GM12878 (cell line): ENCODE data around the gene PAOX. TPM values are rescaled to one million over a fixed set of nuclear protein-coding genes. Genes with fewer than 3 reads are reported as not detected.

Source experiments
- ATAC-seq: fragments of 200-7000 bp; cut with Tn5 transposase; 3 replicates; pipeline ENCODE4 v1.9.1; 2020; ENCODE audit warnings: mild to moderate bottlenecking, moderate library complexity
- BruUV-seq: library from RNA; stranded (reverse); fragments of 400-500 nt; replicated peaks from 2 replicates; lab custom pipeline; 2021; lab: Mats Ljungman, UMichigan
- CTCF ChIA-PET: fragments of 300-600 bp; sonication (Branson Sonifier 250); formaldehyde crosslinking; extraction: SDS; loops from one replicate; lab custom pipeline; 2021; ENCODE audit warnings: inconsistent platforms; lab: Yijun Ruan, JAX
- POLR2A ChIA-PET: fragments of 350-600 bp; formaldehyde crosslinking; extraction: SDS; loops from one replicate; lab custom pipeline; 2021; ENCODE audit warnings: inconsistent platforms; lab: Charles Lee
- RAD21 ChIA-PET: fragments of 300-600 bp; sonication (Branson Sonifier 250); formaldehyde crosslinking; loops from one replicate; lab custom pipeline; 2023; ENCODE audit warnings: antibody characterized with exemption; ENCODE audit not compliant: unreplicated experiment; lab: Charles Lee
- SMC1A ChIA-PET: fragments of 300-600 bp; sonication (Branson Sonifier 250); formaldehyde crosslinking; loops from one replicate; lab custom pipeline; 2023; ENCODE audit not compliant: unreplicated experiment, uncharacterized antibody; lab: Charles Lee
- DNase-seq: peaks from one replicate; pipeline ENCODE4 v3.0.0-alpha.2; 2011; ENCODE audit warnings: low read depth, low spot score
- FAIRE-seq: peaks from 3 replicates; lab custom pipeline; 2011; peaks lifted over from hg19 to GRCh38; lab: Jason Lieb, UNC
- H2AFZ ChIP-seq: 2 replicates; pipeline ENCODE4 v1.6.0; 2011; ENCODE audit warnings: low read depth, low read length, control low read depth; ENCODE audit not compliant: control insufficient read depth
- H3K27ac ChIP-seq: 2 replicates; pipeline ENCODE4 v1.5.1; 2011; ENCODE audit warnings: control low read depth; ENCODE audit not compliant: control insufficient read depth, insufficient read depth
- H3K27me3 ChIP-seq, 2 experiments: replicated peaks in 1 of 2; 2 replicates each; pipeline versions ENCODE4 v1.6.0 to v1.6.1; 2011; ENCODE audit warnings: low read length in 1 of 2; ENCODE audit not compliant: control insufficient read depth in 2 of 2, insufficient read depth in 2 of 2
- H3K36me3 ChIP-seq, 2 experiments: 2 replicates each; pipeline ENCODE4 v1.5.1; 2011; ENCODE audit warnings: low read length in 1 of 2; ENCODE audit not compliant: control insufficient read depth in 2 of 2, insufficient read depth in 2 of 2
- H3K4me1 ChIP-seq: 2 replicates; pipeline ENCODE4 v1.6.1; 2011; ENCODE audit warnings: mild to moderate bottlenecking, low read length, moderate library complexity, mixed read lengths; ENCODE audit not compliant: control insufficient read depth, insufficient read depth
- H3K4me2 ChIP-seq: 2 replicates; pipeline ENCODE4 v1.6.0; 2011; ENCODE audit warnings: control low read depth; ENCODE audit not compliant: control insufficient read depth, insufficient read depth
- H3K4me3 ChIP-seq: fragments of 200-600 bp; sonication (generic); 2 replicates; pipeline ENCODE4 v1.5.1; 2016
- H3K79me2 ChIP-seq: 2 replicates; pipeline ENCODE4 v1.6.0; 2011; ENCODE audit warnings: low read length; ENCODE audit not compliant: control insufficient read depth, insufficient read depth
- H3K9ac ChIP-seq: 2 replicates; pipeline ENCODE4 v1.8.0; 2011; ENCODE audit warnings: low read length, control low read depth, mixed read lengths; ENCODE audit not compliant: control insufficient read depth, insufficient read depth
- H3K9me3 ChIP-seq: replicated peaks from 3 replicates; pipeline ENCODE4 v1.5.1; 2011; ENCODE audit warnings: mild to moderate bottlenecking, low read length; ENCODE audit not compliant: control insufficient read depth, insufficient read depth
- H4K20me1 ChIP-seq: 2 replicates; pipeline ENCODE4 v1.6.0; 2011; ENCODE audit not compliant: control insufficient read depth, insufficient read depth
- NFYA ChIP-seq: IDR thresholded peaks from 2 replicates; pipeline ENCODE4 v1.6.1; 2011; ENCODE audit warnings: low read depth, mild to moderate bottlenecking, low read length, improper control_type of control experiment, borderline replicate concordance
- SREBF1 ChIP-seq: IDR thresholded peaks from 2 replicates; pipeline ENCODE4 v1.6.1; 2012; ENCODE audit warnings: mild to moderate bottlenecking, low read length
- WGBS: methylation state at CpG from one replicate; pipeline ENCODE4 v1.1.6; 2016; ENCODE audit warnings: low lambda C conversion rate; ENCODE audit not compliant: insufficient replicate concordance, insufficient coverage; ENCODE audit errors: missing lambda C conversion rate; 5-methylcytosine and 5-hydroxymethylcytosine counted together
- in situ Hi-C: fragments of 300-500 bp; cut with MboI; formaldehyde crosslinking; loops from 9 replicates; pipeline ENCODE4 v1.14.3; 2018; ENCODE audit warnings: mixed read lengths
- intact Hi-C: fragments of 100-400 bp; cut with micrococcal nuclease; formaldehyde crosslinking; loops from one replicate; pipeline ENCODE4 v1.14.2; 2022; ENCODE audit not compliant: unreplicated experiment
- polyA plus RNA-seq, 11 experiments: library from polyadenylated mRNA; depleted of rRNA in 4 of 11; unstranded in 6 of 11; stranded (reverse) in 5 of 11; fragments of >200 nt; fragmentation: Nextera tagmentation in 4 of 11; fragmentation: Illumina TruSeq in 1 of 11; extraction: Ambion mirVana in 4 of 11; extraction: Trizol in 1 of 11; gene quantifications; 1 replicate in 1 of 11; 2 replicates in 10 of 11; pipeline versions ENCODE4 v1.2.1 to v1.2.3, GENCODE V29; 2011 to 2016; ENCODE audit warnings: inconsistent platforms in 2 of 11, missing spikeins in 2 of 11, low read depth in 1 of 11
- total RNA-seq, 4 experiments: library from RNA; depleted of rRNA in 3 of 4; stranded (reverse); fragments of >200 nt in 3 of 4; fragmentation: Illumina TruSeq in 1 of 4; extraction: Trizol in 1 of 4; gene quantifications; 2 replicates each; pipeline versions ENCODE4 v1.2.1 to v1.2.3, GENCODE V29; 2013 to 2021
- TF ChIP-seq, protein P1 (sequence below): fragments of 450-650 bp; formaldehyde crosslinking; IDR thresholded peaks from 2 replicates; pipeline ENCODE4 v1.4.0; 2020; ENCODE audit warnings: mild to moderate bottlenecking, moderate library complexity

PAOX gene
- total and polyA plus RNA-seq, 10 of the 15 experiments (the other 5 are each of a cell fraction or from before 2014, with no cell fraction given), result 1.2 to 22.2 (median 10.5) TPM

DNA sequence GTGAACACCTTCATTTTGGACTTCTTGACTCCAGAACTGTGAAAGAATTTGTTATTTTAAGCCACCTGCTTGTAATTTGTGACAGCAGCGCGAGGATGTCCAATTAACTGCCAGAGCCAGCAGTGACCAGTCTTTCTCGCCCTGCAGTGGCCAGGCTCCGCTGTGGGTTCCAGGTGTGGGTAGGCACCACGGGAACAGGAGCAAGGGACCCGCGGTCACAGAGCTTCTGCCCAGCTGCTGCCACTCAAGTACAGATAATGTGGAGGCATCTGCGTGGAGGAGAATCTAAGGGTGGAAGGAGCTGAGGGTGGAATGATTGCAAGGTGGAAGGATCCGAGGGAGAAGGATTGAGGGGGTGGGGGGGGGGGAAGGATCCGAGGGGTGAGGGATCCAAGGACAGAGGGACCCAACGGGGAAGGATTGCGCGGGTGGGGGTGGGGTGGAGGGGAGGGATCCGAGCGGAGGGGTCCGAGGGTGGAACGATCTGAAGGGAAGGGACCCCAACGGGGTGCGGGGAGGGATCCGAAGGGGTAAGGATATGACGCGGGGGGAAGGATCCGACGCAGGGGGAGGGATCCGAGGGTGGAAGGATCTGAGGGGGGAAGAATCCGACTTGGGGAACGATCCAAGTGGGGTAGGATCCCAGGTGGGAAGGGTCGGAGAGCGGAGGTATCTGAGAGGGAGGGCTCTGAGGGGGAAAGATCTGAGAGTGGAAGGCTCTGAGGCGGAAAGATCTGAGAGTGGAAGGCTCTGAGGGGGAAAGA is 45.9 kb upstream of the PAOX start:
- ATAC-seq, result no peak
- H3K27me3 ChIP-seq, result peaks cover 5 to 12% of the 10 kb centered on the region in 2 experiments
- no peak for TF ChIP-seq NFYA
- TF ChIP-seq SREBF1, result no peak
- TF ChIP-seq, protein P1, sequence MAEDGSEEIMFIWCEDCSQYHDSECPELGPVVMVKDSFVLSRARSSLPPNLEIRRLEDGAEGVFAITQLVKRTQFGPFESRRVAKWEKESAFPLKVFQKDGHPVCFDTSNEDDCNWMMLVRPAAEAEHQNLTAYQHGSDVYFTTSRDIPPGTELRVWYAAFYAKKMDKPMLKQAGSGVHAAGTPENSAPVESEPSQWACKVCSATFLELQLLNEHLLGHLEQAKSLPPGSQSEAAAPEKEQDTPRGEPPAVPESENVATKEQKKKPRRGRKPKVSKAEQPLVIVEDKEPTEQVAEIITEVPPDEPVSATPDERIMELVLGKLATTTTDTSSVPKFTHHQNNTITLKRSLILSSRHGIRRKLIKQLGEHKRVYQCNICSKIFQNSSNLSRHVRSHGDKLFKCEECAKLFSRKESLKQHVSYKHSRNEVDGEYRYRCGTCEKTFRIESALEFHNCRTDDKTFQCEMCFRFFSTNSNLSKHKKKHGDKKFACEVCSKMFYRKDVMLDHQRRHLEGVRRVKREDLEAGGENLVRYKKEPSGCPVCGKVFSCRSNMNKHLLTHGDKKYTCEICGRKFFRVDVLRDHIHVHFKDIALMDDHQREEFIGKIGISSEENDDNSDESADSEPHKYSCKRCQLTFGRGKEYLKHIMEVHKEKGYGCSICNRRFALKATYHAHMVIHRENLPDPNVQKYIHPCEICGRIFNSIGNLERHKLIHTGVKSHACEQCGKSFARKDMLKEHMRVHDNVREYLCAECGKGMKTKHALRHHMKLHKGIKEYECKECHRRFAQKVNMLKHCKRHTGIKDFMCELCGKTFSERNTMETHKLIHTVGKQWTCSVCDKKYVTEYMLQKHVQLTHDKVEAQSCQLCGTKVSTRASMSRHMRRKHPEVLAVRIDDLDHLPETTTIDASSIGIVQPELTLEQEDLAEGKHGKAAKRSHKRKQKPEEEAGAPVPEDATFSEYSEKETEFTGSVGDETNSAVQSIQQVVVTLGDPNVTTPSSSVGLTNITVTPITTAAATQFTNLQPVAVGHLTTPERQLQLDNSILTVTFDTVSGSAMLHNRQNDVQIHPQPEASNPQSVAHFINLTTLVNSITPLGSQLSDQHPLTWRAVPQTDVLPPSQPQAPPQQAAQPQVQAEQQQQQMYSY (CRISPR knock-in tag), result no peak
- TF ChIP-seq, all 136 proteins: peak for 0
- H4K20me1 ChIP-seq, result no peaks in the 10 kb centered on the region
- RAD21 ChIA-PET, result no interaction called here
- SMC1A ChIA-PET, result no interaction called here
- no peak overlapping the region for H3K4me3 ChIP-seq
- no peaks in the 10 kb centered on the region for H3K36me3 ChIP-seq
- no peak overlapping the region for H3K4me2 ChIP-seq
- in situ Hi-C loops, result no loop called here
- POLR2A ChIA-PET, result no interaction called here
- no peaks in the 10 kb centered on the region for H3K4me1 ChIP-seq
- H3K9ac ChIP-seq, result no peak overlapping the region
- no TSS peak for BruUV-seq
- no peak overlapping the region for H3K27ac ChIP-seq
- FAIRE-seq, result no peak
- no peak overlapping the region for H2AFZ ChIP-seq
- no peaks in the 10 kb centered on the region; the same call in 2 of the 3 replicates for H3K9me3 ChIP-seq
- intact Hi-C loops, result no loop called here
- CTCF ChIA-PET, result no interaction called here
- H3K79me2 ChIP-seq, result no peaks in the 10 kb centered on the region
- 56% methylated on average over 12 of the region's 30 CpGs for WGBS
- no peak for DNase-seq
